Naive thymus-derived CD8-positive, alpha-beta T cell (primary cell): ENCODE data around the gene TIMM22. TPM values are rescaled to one million over a fixed set of nuclear protein-coding genes. Genes with fewer than 3 reads are reported as not detected.

ENCODE experiments used
- ATAC-seq, 2 donors: fragments of 150-1000 bp; cut with Tn5 transposase in 1 of 2; sonication (Bioruptor Pico), chemical (Tn5 transposase) in 1 of 2; 1 replicate in 1 of 2; 2 replicates in 1 of 2; pipeline ENCODE4 v1.10.0; 2021; ENCODE audit warnings: mild to moderate bottlenecking in 2 of 2, moderate library complexity in 2 of 2
- POLR2A ChIA-PET: fragments of 350-600 bp; sonication (Branson Sonifier 250); formaldehyde crosslinking; loops from one replicate; lab custom pipeline; 2021; ENCODE audit warnings: antibody characterized with exemption; lab: Charles Lee
- DNase-seq, 10 donors: peaks; one replicate each; pipeline versions ENCODE4 v3.0.0 to v3.0.0-alpha.2; 2020 to 2022
- H3K27ac Mint-ChIP-seq, 10 donors: one replicate each; pipeline ENCODE4 v1.8.0; 2020 to 2022; ENCODE audit warnings: mild to moderate bottlenecking in 10 of 10, mixed read lengths in 10 of 10, moderate library complexity in 4 of 10, inconsistent platforms in 1 of 10
- H3K27me3 Mint-ChIP-seq, 5 donors: one replicate each; pipeline ENCODE4 v1.8.0; 2021 to 2022; ENCODE audit warnings: mixed read lengths in 5 of 5
- H3K36me3 Mint-ChIP-seq, 3 donors: one replicate each; pipeline ENCODE4 v1.8.0; 2020 to 2022; ENCODE audit warnings: mixed read lengths in 3 of 3, mild to moderate bottlenecking in 2 of 3, inconsistent platforms in 1 of 3
- H3K4me1 Mint-ChIP-seq, 4 donors: one replicate each; pipeline ENCODE4 v1.8.0; 2021 to 2022; ENCODE audit warnings: mixed read lengths in 4 of 4
- H3K4me3 Mint-ChIP-seq, 10 donors: one replicate each; pipeline ENCODE4 v1.8.0; 2020 to 2022; ENCODE audit warnings: mild to moderate bottlenecking in 10 of 10, mixed read lengths in 10 of 10, moderate library complexity in 6 of 10, inconsistent platforms in 1 of 10
- H3K9me3 Mint-ChIP-seq, 9 donors: one replicate each; pipeline ENCODE4 v1.8.0; 2020 to 2022; ENCODE audit warnings: mixed read lengths in 9 of 9, mild to moderate bottlenecking in 3 of 9, inconsistent platforms in 1 of 9, moderate library complexity in 1 of 9
- polyA plus RNA-seq, 3 donors: library from polyadenylated mRNA; unstranded; fragments of 300-500 nt; fragmentation: Illumina TruSeq; gene quantifications; one replicate each; pipeline ENCODE4 v1.2.3, GENCODE V29; 2021
- total RNA-seq, 8 experiments: library from RNA in 2 of 8; stranded (reverse) in 2 of 8; gene quantifications; one replicate each; pipeline ENCODE4 v1.2.3 and lab custom pipeline; 2021 to 2026

TIMM22 gene
- total and polyA plus RNA-seq, 5 experiments from 2014 or later, result 14.5 to 25.2 (median 20.8) TPM

DNA sequence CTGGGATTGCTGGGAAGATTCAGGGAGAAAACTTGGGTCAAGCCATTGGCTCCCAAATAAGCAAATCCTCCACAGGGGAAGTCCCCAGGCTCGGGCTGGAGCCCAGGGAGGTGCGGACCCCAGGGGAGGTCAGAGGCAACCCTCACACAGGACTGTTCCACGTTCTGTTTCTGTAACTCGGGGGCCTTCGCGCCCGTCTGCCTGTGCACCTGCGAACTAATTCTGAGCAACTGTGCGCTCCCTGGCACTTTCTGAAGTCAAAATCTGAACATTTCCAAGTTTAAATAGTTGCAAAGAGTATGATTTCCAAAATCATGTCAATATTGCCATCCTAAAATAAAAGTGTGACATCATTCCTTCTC, 16.8 kb downstream of the TIMM22 start:
- no peaks in the 10 kb centered on the region for H3K27me3 Mint-ChIP-seq
- no peak for DNase-seq
- no peaks in the 10 kb centered on the region for H3K9me3 Mint-ChIP-seq
- H3K4me3 Mint-ChIP-seq, result no peak overlapping the region
- POLR2A ChIA-PET, result no interaction called here
- H3K27ac Mint-ChIP-seq, result no peak overlapping the region
- peaks cover 0 to 3% (median 0%) of the 10 kb centered on the region in 4 donors for H3K4me1 Mint-ChIP-seq
- peaks cover 0 to 11% (median 1%) of the 10 kb centered on the region in 3 donors for H3K36me3 Mint-ChIP-seq
- no peak for ATAC-seq

DNA sequence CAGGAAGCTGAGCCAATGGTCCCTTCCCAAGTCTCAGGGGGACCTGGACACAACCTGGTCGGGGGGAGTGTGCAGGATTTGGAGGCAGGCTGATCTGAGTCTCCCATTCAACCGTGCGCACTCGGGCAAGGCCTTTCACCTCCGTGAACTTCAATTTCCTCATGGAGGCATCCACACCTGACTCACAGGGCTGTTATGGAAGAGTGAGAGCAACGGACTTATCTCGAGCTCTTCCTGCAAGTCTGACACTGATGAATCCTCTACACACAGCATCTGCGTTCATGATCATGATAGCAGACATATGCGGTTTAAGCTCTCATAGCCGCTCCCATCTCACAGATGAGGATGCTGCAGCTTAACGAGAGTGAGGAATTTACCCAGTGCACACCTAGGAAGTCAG, 21.6 kb downstream of the TIMM22 start:
- H3K4me1 Mint-ChIP-seq, result peaks cover 0 to 3% (median 1%) of the 10 kb centered on the region in 4 donors
- no peak overlapping the region for H3K27ac Mint-ChIP-seq
- H3K4me3 Mint-ChIP-seq, result no peak overlapping the region
- H3K9me3 Mint-ChIP-seq, result no peaks in the 10 kb centered on the region
- POLR2A ChIA-PET, result no interaction called here
- H3K27me3 Mint-ChIP-seq, result no peaks in the 10 kb centered on the region
- ATAC-seq (no peak), DNase-seq (no peak)
- peaks cover 0 to 5% (median 0%) of the 10 kb centered on the region in 3 donors for H3K36me3 Mint-ChIP-seq

DNA sequence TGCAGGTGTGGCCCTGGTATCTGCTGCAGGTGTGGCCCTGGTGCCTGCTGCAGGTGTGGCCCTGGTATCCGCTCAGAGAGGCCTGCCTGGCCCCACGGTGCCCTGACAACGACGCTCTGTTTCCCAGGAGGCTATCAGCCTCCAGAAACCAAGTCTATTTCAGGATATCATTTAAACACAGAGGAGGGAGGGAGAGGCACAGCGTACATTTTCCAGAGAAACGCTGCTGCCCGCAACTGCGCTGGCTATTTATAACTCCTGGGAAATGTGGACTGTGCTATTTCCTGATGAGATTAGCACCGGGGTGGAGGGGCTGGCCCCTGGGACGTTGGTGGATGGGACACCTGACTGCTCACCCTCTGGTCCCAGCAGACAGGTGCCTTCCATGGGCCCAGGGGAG, 22.5 kb downstream of the TIMM22 start:
- POLR2A ChIA-PET, result no interaction called here
- Mint-ChIP-seq H3K9me3 (no peaks in the 10 kb centered on the region), H3K4me1 (peaks cover 0 to 3% (median 1%) of the 10 kb centered on the region in 4 donors), H3K36me3 (peaks cover 0 to 5% (median 0%) of the 10 kb centered on the region in 3 donors), H3K4me3 (no peak overlapping the region), H3K27ac (peak overlapping the region in 2 of 10 donors; percentile 65 to 74), H3K27me3 (no peaks in the 10 kb centered on the region)
- no peak for ATAC-seq
- no peak for DNase-seq

DNA sequence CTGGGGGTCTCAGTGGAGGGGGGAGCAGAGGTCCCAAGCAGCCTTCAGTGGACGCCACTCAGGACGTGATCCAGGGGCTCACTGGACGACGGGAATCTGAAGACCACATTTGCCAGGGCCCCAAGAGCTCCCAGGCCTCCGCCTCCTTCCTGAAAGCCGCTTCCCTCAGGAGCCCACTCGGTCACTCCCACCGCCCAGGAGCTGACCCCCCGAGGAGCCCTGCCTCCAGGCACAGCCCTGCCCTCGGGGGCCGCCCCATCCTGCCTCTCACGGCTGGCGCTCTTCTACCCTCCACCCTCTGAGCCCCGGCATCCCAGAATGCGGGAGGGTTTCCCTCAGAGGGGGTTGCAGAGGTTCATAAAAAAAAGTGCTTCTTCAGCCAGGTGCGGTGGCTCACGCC, 24.2 kb downstream of the TIMM22 start:
- Mint-ChIP-seq H3K36me3 (peaks cover 0 to 6% (median 0%) of the 10 kb centered on the region in 3 donors), H3K4me3 (no peak overlapping the region), H3K27me3 (no peaks in the 10 kb centered on the region), H3K4me1 (peaks cover 0 to 9% (median under 1%) of the 10 kb centered on the region in 4 donors), H3K27ac (no peak overlapping the region), H3K9me3 (no peaks in the 10 kb centered on the region)
- POLR2A ChIA-PET, result no interaction called here
- DNase-seq (no peak), ATAC-seq (no peak)

DNA sequence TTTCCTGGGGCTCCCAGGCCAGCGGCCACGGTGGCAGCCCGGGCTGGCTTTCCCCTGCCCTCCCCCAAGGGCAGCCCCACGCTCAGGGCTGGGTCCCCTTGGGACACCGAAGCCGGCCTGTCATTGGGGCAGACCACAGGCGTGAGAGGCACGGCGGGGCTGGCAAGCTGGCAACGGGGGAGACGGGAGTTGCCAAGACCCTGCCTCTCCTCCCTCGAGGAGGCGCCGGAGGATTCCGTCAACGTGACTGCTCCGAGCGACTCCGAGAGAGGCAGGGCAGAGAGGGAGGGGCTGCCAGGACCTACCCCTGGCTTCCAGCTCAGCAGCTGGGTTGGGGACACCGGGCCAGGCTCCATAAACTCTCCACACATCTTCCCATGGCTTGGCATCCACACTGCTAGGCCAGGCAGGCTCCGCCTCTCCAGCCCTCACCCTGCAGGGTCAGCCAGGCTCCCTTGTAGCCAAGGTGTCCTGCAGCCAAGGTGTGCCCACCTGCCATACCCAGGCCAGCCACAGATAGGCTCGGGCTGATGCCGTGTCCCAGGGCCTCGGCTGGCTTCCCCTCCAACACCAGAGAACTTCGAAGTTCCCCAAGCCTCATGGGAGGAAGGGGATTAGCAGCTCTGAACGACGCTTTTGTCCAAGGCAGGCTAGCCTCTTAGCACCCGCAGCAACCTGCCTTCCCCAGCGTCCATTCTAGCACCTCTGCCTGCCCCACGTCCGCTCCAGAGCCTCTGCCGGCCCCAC, 25.5 kb downstream of the TIMM22 start:
- H3K9me3 Mint-ChIP-seq, result no peaks in the 10 kb centered on the region
- H3K27ac Mint-ChIP-seq, result no peak overlapping the region
- peaks cover 0 to 6% (median 0%) of the 10 kb centered on the region in 3 donors for H3K36me3 Mint-ChIP-seq
- no peaks in the 10 kb centered on the region for H3K27me3 Mint-ChIP-seq
- no peak overlapping the region for H3K4me3 Mint-ChIP-seq
- POLR2A ChIA-PET, result no interaction called here
- DNase-seq (no peak), ATAC-seq (no peak)
- H3K4me1 Mint-ChIP-seq, result peaks cover 0 to 9% (median under 1%) of the 10 kb centered on the region in 4 donors

DNA sequence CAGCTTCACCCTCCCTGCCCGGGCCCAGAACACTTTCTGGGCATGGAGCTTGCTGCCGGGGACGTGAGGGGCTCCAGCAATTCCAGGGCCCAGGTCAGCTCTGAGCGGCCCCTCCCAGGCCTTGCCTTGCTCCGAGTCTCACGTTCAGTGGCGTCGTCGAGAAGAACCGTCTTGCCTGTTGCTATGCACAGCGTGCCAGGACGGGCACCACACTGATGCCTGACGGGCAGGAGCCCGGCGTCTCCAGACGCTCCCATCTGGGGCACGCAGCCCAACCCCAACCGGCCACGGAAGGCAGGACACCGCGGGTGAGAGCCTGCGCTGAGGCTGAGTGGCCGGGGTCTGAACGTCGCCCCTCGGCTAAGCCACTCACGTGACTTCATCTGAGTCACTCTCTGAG, 27.1 kb downstream of the TIMM22 start:
- no peaks in the 10 kb centered on the region for H3K9me3 Mint-ChIP-seq
- DNase-seq (no peak), ATAC-seq (no peak)
- H3K36me3 Mint-ChIP-seq, result peaks cover 0 to 10% (median 0%) of the 10 kb centered on the region in 3 donors
- no peaks in the 10 kb centered on the region for H3K27me3 Mint-ChIP-seq
- no peak overlapping the region for H3K4me3 Mint-ChIP-seq
- POLR2A ChIA-PET, result interaction anchor here (0.6 kb wide), 1 partner anchor 882 kb away, joined by 9 read pairs; no protein-coding TSS in a partner anchor
- H3K27ac Mint-ChIP-seq, result no peak overlapping the region
- H3K4me1 Mint-ChIP-seq, result peaks cover 0 to 8% (median 0%) of the 10 kb centered on the region in 4 donors

DNA sequence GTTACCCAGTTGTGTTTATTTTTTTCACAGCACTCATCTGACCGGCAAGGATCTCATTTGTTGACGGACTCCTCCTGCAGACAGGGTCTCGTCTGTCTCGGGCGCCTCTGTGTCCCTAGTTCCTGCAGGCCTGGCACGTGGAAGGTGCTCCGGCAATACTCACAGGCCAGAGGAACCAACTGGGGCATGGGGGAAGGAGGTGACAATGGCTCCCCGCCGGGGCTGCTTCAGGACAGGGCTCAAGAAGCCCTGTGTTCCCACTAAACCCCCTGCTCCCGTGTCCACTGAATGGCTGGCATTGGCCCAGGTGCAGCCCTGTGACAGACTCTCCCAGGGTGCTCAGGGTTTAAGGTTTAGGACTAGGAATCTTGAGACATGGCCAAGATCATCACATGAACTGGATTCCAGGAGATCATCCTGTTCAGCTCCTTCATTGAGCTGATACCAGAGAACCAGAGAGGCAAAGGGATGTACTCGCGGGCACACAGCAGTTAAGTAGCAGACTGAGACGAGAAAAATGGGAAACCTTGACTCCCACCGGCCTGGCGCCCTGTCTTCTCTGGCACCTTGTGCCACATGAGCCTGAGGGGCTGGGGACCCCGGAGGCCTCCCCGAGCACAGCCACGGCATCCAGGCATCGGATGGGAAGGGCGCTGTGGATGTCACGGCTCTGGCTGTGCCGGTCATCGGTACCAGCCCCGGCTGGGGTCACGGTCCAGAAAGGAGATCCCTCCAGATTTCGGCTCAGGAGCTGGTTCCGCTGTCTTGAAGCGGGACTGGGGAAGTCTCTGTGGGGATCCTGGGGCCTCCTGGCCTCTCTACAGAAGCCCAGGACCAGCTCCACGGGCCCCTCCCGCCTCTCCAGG, 29.0 kb downstream of the TIMM22 start:
- Mint-ChIP-seq H3K4me3 (no peak overlapping the region), H3K4me1 (peaks cover 0 to 7% (median 1%) of the 10 kb centered on the region in 4 donors), H3K9me3 (no peaks in the 10 kb centered on the region), H3K27me3 (no peaks in the 10 kb centered on the region), H3K27ac (peak overlapping the region in 3 of 10 donors; percentile 9 to 74 (median 39)), H3K36me3 (peaks cover 0 to 8% (median 2%) of the 10 kb centered on the region in 3 donors)
- DNase-seq (no peak), ATAC-seq (no peak)
- POLR2A ChIA-PET, result no interaction called here

DNA sequence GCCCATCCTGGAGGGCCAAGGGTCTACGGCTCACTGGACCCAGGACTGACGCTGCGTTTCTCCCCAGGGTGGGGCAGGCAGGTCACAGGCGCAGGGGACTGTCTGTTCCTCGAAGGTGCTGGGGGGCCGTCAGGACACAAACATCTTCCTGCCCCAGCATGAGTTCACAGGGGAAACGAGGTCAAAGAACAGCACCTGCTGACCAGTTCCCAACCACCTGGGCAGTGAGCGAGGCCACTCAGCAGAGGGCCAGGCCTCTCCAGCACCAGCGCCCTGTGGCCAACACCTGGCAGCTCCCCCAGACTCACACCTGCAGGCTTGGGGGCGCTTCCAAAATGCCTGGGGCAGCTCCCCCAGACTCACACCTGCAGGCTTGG, 29.7 kb downstream of the TIMM22 start:
- Mint-ChIP-seq H3K36me3 (peaks cover 0 to 8% (median 2%) of the 10 kb centered on the region in 3 donors), H3K9me3 (no peaks in the 10 kb centered on the region), H3K4me1 (peaks cover 0 to 7% (median 1%) of the 10 kb centered on the region in 4 donors), H3K4me3 (no peak overlapping the region), H3K27me3 (no peaks in the 10 kb centered on the region), H3K27ac (no peak overlapping the region)
- ATAC-seq (no peak), DNase-seq (no peak)
- POLR2A ChIA-PET, result no interaction called here

DNA sequence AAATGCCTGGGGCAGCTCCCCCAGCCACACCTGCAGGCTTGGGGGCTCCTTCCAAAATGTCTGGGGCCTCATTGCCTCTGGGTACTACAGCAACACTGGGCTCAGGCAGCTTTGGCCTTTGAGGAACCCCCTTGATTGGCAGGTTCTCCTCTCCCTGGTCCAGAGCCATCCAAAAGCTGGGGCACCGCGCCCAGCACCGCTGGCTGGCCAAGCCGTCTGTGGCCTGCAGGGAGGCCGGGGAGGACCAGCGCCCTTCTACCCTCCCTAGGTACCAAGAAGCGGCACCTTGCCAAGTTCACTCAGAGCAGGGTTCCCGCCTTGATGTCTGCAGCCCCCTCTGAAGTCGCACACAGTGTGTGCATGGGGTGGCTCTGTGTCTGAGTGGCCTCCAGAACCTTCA, 30.1 kb downstream of the TIMM22 start:
- Mint-ChIP-seq H3K4me3 (no peak overlapping the region), H3K27ac (peak overlapping the region in 1 of 10 donors; percentile 67)

DNA sequence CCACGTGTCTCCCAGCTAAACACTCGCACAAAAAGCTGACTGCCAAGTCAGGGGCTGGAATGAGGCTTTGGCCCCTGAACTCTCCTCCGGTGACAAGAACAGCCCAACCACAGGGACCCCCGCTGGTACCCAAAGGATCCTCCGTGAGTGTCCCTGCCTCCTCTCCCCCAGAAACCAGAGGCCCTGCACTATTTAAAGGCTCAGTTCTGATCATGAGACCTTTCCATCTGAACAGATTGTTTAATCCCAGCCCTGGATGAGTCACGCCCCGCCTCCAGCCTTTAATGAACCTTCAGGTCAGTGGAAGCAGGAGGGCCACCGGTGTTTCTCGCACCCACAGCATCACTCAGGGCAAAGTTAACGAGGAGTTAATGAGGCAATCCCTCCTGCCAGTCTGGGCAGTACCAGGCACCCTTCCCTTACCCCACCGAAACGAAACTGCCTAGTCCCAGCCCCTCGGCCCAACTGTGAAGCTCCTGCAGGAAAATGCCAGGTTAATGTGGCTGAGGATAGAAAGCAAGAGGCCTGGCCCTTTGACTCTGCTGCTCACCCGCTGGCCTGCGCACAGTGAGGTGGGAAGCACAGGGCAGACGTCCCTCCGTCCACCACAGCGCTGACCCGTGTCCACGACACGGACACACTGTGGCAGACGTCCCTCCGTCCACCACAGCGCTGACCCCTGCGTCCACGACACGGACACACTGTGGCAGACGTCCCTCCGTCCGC, 32.4 kb downstream of the TIMM22 start:
- ATAC-seq, result no peak
- Mint-ChIP-seq H3K27ac (peak overlapping the region in 1 of 10 donors; percentile 27), H3K27me3 (no peaks in the 10 kb centered on the region), H3K36me3 (peaks cover 0 to 9% (median 2%) of the 10 kb centered on the region in 3 donors), H3K9me3 (no peaks in the 10 kb centered on the region), H3K4me3 (no peak overlapping the region), H3K4me1 (peaks cover 0 to 7% (median 4%) of the 10 kb centered on the region in 4 donors)
- POLR2A ChIA-PET, result no interaction called here
- DNase-seq, result no peak

More for the DNA sequence above, 30.1 kb downstream of the TIMM22 start:
- Mint-ChIP-seq H3K9me3 (no peaks in the 10 kb centered on the region), H3K27me3 (no peaks in the 10 kb centered on the region), H3K36me3 (peaks cover 0 to 8% (median 2%) of the 10 kb centered on the region in 3 donors), H3K4me1 (peaks cover 0 to 7% (median 1%) of the 10 kb centered on the region in 4 donors)
- POLR2A ChIA-PET, result no interaction called here
- ATAC-seq (no peak), DNase-seq (no peak)

DNA sequence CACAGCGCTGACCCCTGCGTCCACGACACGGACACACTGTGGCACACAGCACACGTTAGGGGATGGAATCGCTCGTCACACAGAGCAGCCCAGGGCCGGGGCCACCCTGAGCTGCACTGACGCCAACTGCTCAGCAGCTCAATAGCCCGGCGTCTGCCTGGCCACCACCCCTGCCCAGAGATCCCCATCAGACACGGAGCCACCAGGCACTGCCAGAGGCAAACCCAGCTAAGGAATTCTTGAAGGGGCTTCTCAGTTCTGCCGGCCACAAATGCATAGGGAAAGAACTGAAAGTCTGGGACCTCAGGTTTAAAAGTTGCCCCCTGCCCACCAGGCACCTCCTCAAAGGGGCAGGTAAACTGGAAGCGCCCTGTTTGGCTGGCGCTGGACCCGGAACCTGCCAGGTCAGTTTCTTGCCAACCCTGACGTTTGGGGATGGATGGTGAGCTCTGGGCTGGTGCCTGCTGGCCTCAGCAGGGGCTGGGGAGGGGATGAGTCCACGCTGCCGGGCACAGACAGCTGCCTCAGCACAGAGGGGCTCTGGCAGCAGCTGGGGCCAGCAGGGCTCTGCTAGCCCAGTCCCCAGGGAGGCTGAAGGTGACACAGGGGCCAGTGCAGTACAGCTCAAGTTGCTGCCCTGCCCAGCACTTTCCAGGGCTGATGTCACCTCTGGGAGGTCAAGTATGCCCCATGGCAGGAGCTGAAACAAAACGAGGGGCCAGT, 33.2 kb downstream of the TIMM22 start:
- no peaks in the 10 kb centered on the region for H3K9me3 Mint-ChIP-seq
- peaks cover 0 to 7% (median 4%) of the 10 kb centered on the region in 4 donors for H3K4me1 Mint-ChIP-seq
- H3K27ac Mint-ChIP-seq, result peak overlapping the region in 1 of 10 donors; percentile 27
- no peak overlapping the region for H3K4me3 Mint-ChIP-seq
- H3K27me3 Mint-ChIP-seq, result no peaks in the 10 kb centered on the region
- peaks cover 0 to 9% (median 2%) of the 10 kb centered on the region in 3 donors for H3K36me3 Mint-ChIP-seq
- POLR2A ChIA-PET, result no interaction called here
- no peak for ATAC-seq
- DNase-seq, result no peak
